H9 (cell line): ENCODE data around the gene TNFAIP6. TPM values are rescaled to one million over a fixed set of nuclear protein-coding genes. Genes with fewer than 3 reads are reported as not detected.

Experiments
- DNase-seq: peaks from one replicate; pipeline ENCODE4 v3.0.0-alpha.2; 2017
- H2AFZ ChIP-seq: one replicate; pipeline ENCODE4 v1.6.1; 2013; ENCODE audit warnings: mild to moderate bottlenecking, low read length, control low read depth, moderate library complexity
- H2AK5ac ChIP-seq: 2 replicates; pipeline ENCODE4 v1.6.1; 2013; ENCODE audit warnings: low read length, control low read depth, mixed read lengths; ENCODE audit not compliant: insufficient read length
- H2BK120ac ChIP-seq: one replicate; pipeline ENCODE4 v1.6.1; 2013; ENCODE audit warnings: low read depth, mild to moderate bottlenecking, low read length, control low read depth, inconsistent platforms; ENCODE audit not compliant: poor library complexity, severe bottlenecking
- H2BK12ac ChIP-seq: 2 replicates; pipeline ENCODE4 v1.6.1; 2013; ENCODE audit warnings: low read length, control low read depth, mixed read lengths, low read depth; ENCODE audit not compliant: insufficient read length
- H2BK15ac ChIP-seq: 2 replicates; pipeline ENCODE4 v1.6.1; 2013; ENCODE audit warnings: low read depth, low read length, control low read depth
- H2BK20ac ChIP-seq: one replicate; pipeline ENCODE4 v1.6.1; 2013; ENCODE audit warnings: low read depth, mild to moderate bottlenecking, low read length, control low read depth, inconsistent platforms; ENCODE audit not compliant: poor library complexity, severe bottlenecking
- H2BK5ac ChIP-seq: 2 replicates; pipeline ENCODE4 v1.6.1; 2013; ENCODE audit warnings: low read length, control low read depth, mixed read lengths; ENCODE audit not compliant: insufficient read length
- H3K14ac ChIP-seq: 2 replicates; pipeline ENCODE4 v1.6.1; 2013; ENCODE audit warnings: low read length, control low read depth; ENCODE audit not compliant: insufficient read depth
- H3K18ac ChIP-seq: 2 replicates; pipeline ENCODE4 v1.6.1; 2013; ENCODE audit warnings: low read depth, mild to moderate bottlenecking, mixed read lengths, low read length, control low read depth; ENCODE audit not compliant: insufficient read length
- H3K23ac ChIP-seq: 2 replicates; pipeline ENCODE4 v1.6.1; 2013; ENCODE audit warnings: low read length, control low read depth, mixed read lengths, low read depth; ENCODE audit not compliant: insufficient read length
- H3K23me2 ChIP-seq: 2 replicates; pipeline ENCODE4 v1.6.1; 2013; ENCODE audit warnings: low read depth, mild to moderate bottlenecking, mixed read lengths, low read length, control low read depth; ENCODE audit not compliant: insufficient read length, poor library complexity, severe bottlenecking
- H3K27ac ChIP-seq: 2 replicates; pipeline ENCODE4 v1.5.1; 2013; ENCODE audit warnings: low read length, control low read depth, mixed read lengths, low read depth; ENCODE audit not compliant: insufficient read length
- H3K27me3 ChIP-seq: 2 replicates; pipeline ENCODE4 v1.6.1; 2013; ENCODE audit warnings: low read length, control low read depth, inconsistent platforms; ENCODE audit not compliant: insufficient read depth
- H3K4ac ChIP-seq: 2 replicates; pipeline ENCODE4 v1.6.1; 2013; ENCODE audit warnings: low read depth, mild to moderate bottlenecking, control low read depth, inconsistent platforms, low read length, moderate library complexity
- H3K4me1 ChIP-seq: 2 replicates; pipeline ENCODE4 v1.6.1; 2013; ENCODE audit warnings: low read length, control low read depth, inconsistent platforms; ENCODE audit not compliant: insufficient read depth
- H3K4me2 ChIP-seq: 2 replicates; pipeline ENCODE4 v1.6.1; 2013; ENCODE audit warnings: low read length, control low read depth, mixed read lengths; ENCODE audit not compliant: insufficient read length, insufficient read depth
- H3K56ac ChIP-seq: 2 replicates; pipeline ENCODE4 v1.6.1; 2013; ENCODE audit warnings: low read depth, mild to moderate bottlenecking, mixed read lengths, low read length, control low read depth; ENCODE audit not compliant: insufficient read length
- H3K79me1 ChIP-seq: 2 replicates; pipeline ENCODE4 v1.6.1; 2013; ENCODE audit warnings: low read depth, mild to moderate bottlenecking, moderate library complexity, low read length, control low read depth, inconsistent platforms; ENCODE audit not compliant: insufficient read depth, poor library complexity, severe bottlenecking
- H3K79me2 ChIP-seq: 2 replicates; pipeline ENCODE4 v1.6.1; 2013; ENCODE audit warnings: low read length, control low read depth, inconsistent platforms; ENCODE audit not compliant: insufficient read depth
- H3K9ac ChIP-seq: 2 replicates; pipeline ENCODE4 v1.6.1; 2013; ENCODE audit warnings: low read length, control low read depth, mixed read lengths; ENCODE audit not compliant: insufficient read length; ENCODE audit errors: extremely low read depth
- H3K9me3 ChIP-seq: one replicate; pipeline ENCODE4 v1.6.1; 2013; ENCODE audit warnings: low read depth, low read length, inconsistent platforms; ENCODE audit not compliant: control insufficient read depth
- H3T11ph ChIP-seq: one replicate; pipeline ENCODE4 v1.6.1; 2013; ENCODE audit warnings: mild to moderate bottlenecking, low read length, control low read depth, inconsistent platforms
- H4K20me1 ChIP-seq: one replicate; pipeline ENCODE4 v1.6.1; 2013; ENCODE audit not compliant: control insufficient read depth, insufficient read length, insufficient read depth
- H4K5ac ChIP-seq: 2 replicates; pipeline ENCODE4 v1.6.1; 2013; ENCODE audit warnings: low read depth, mild to moderate bottlenecking, mixed read lengths, low read length, control low read depth; ENCODE audit not compliant: insufficient read length
- H4K8ac ChIP-seq: replicated peaks from 2 replicates; pipeline ENCODE4 v1.6.1; 2013; ENCODE audit warnings: low read length, control low read depth, mixed read lengths, low read depth; ENCODE audit not compliant: insufficient read length
- H4K91ac ChIP-seq: 2 replicates; pipeline ENCODE4 v1.6.1; 2013; ENCODE audit warnings: low read depth, mild to moderate bottlenecking, moderate library complexity, mixed read lengths, low read length, control low read depth; ENCODE audit not compliant: insufficient read length
- H3K27ac Mint-ChIP-seq, 3 experiments: 2 replicates in 2 of 3; 3 replicates in 1 of 3; pipeline ENCODE4 v1.8.0; 2020 to 2021; ENCODE audit warnings: mixed read lengths in 3 of 3, mild to moderate bottlenecking in 1 of 3, moderate library complexity in 1 of 3
- H3K27me3 Mint-ChIP-seq: 2 replicates; pipeline ENCODE4 v1.8.0; 2021; ENCODE audit warnings: low read depth, mild to moderate bottlenecking, moderate library complexity, mixed read lengths
- H3K36me3 Mint-ChIP-seq, 3 experiments: 2 replicates in 2 of 3; 3 replicates in 1 of 3; pipeline ENCODE4 v1.8.0; 2020 to 2021; ENCODE audit warnings: low read depth in 3 of 3, mixed read lengths in 3 of 3; ENCODE audit not compliant: insufficient read depth in 1 of 3
- H3K4me1 Mint-ChIP-seq, 2 experiments: 2 replicates each; pipeline ENCODE4 v1.8.0; 2020; ENCODE audit warnings: mixed read lengths in 2 of 2
- H3K4me3 Mint-ChIP-seq, 2 experiments: 2 replicates in 1 of 2; 3 replicates in 1 of 2; pipeline ENCODE4 v1.8.0; 2020 to 2021; ENCODE audit warnings: mild to moderate bottlenecking in 2 of 2, mixed read lengths in 2 of 2, moderate library complexity in 1 of 2
- H3K9me3 Mint-ChIP-seq, 2 experiments: 2 replicates in 1 of 2; 3 replicates in 1 of 2; pipeline ENCODE4 v1.8.0; 2020; ENCODE audit warnings: mild to moderate bottlenecking in 2 of 2, mixed read lengths in 2 of 2, moderate library complexity in 1 of 2
- WGBS: extraction: QIAGEN DNeasy Blood & Tissue Kit; methylation state at CpG from one replicate; pipeline ENCODE4 v1.1.7; 2013; ENCODE audit warnings: missing lambda C conversion rate, low lambda C conversion rate, mixed read lengths; ENCODE audit not compliant: insufficient read length; ENCODE audit errors: extremely low coverage; 5-methylcytosine and 5-hydroxymethylcytosine counted together
- total RNA-seq: library from RNA; stranded (reverse); gene quantifications from 2 replicates; pipeline ENCODE4 v1.2.1, GENCODE V29; 2021
- TF ChIP-seq, protein P1 (sequence below): fragments of 200-600 bp; sonication (generic); conservative IDR thresholded peaks from 3 replicates; pipeline ENCODE4 v1.8.0; 2021; ENCODE audit warnings: antibody characterized with exemption, mild to moderate bottlenecking

The TNFAIP6 gene
- total RNA-seq, 1 experiment from 2014 or later, result 1.2 TPM

DNA sequence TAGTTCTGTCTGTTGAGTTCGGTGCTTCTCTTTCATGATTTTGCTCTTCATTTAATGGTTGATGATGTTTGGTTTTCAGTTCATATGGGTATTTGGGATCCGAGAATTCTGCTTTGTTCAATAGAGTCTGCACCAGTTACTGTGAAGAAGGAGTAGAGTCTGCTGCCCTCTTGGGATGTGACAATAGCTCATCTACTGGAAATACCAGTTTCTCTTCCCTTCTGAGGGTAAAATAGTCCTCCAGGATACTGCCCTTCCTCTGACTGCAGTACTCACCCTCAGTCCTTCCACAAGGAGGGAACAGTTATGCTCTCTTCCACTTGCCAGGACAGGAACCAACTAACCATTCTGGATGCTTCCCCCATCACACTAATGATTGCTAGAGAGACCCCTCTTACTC, 12.5 kb upstream of the TNFAIP6 start:
- H3K27me3 ChIP-seq, result no peaks in the 10 kb centered on the region; the same call in 1 of the 2 replicates
- no peaks in the 10 kb centered on the region; the same call in none of the 2 replicates for H3K4me1 ChIP-seq
- H3K9ac ChIP-seq, result no peak overlapping the region
- no peak overlapping the region for H2AK5ac ChIP-seq
- no CpG with 5 or more reads among the region's 2 CpGs for WGBS
- H3K18ac ChIP-seq, result no peak overlapping the region
- no peak overlapping the region for H3K56ac ChIP-seq
- no peaks in the 10 kb centered on the region for H4K20me1 ChIP-seq
- DNase-seq, result no peak
- no peak overlapping the region for H2BK20ac ChIP-seq
- H3K14ac ChIP-seq, result no peak overlapping the region
- H3K23me2 ChIP-seq, result no peaks in the 10 kb centered on the region
- no peak overlapping the region for H2AFZ ChIP-seq
- no peak overlapping the region for H2BK15ac ChIP-seq
- H2BK12ac ChIP-seq, result no peak overlapping the region
- H4K91ac ChIP-seq, result no peak overlapping the region
- no peak overlapping the region for H3K4ac ChIP-seq
- H3K9me3 ChIP-seq, result no peaks in the 10 kb centered on the region
- Mint-ChIP-seq H3K27ac (no peak overlapping the region), H3K9me3 (peaks cover 13 to 14% of the 10 kb centered on the region in 2 experiments), H3K36me3 (peaks cover 7 to 14% (median 12%) of the 10 kb centered on the region in 3 experiments), H3K27me3 (no peaks in the 10 kb centered on the region), H3K4me3 (no peak overlapping the region), H3K4me1 (peaks cover 9 to 13% of the 10 kb centered on the region in 2 experiments)
- TF ChIP-seq, protein P1, sequence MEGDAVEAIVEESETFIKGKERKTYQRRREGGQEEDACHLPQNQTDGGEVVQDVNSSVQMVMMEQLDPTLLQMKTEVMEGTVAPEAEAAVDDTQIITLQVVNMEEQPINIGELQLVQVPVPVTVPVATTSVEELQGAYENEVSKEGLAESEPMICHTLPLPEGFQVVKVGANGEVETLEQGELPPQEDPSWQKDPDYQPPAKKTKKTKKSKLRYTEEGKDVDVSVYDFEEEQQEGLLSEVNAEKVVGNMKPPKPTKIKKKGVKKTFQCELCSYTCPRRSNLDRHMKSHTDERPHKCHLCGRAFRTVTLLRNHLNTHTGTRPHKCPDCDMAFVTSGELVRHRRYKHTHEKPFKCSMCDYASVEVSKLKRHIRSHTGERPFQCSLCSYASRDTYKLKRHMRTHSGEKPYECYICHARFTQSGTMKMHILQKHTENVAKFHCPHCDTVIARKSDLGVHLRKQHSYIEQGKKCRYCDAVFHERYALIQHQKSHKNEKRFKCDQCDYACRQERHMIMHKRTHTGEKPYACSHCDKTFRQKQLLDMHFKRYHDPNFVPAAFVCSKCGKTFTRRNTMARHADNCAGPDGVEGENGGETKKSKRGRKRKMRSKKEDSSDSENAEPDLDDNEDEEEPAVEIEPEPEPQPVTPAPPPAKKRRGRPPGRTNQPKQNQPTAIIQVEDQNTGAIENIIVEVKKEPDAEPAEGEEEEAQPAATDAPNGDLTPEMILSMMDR, result no peak
- no peaks in the 10 kb centered on the region for H3K79me1 ChIP-seq
- H3K4me2 ChIP-seq, result no peak overlapping the region
- H2BK120ac ChIP-seq, result no peak overlapping the region
- H3T11ph ChIP-seq, result no peak overlapping the region
- no peak overlapping the region for H3K23ac ChIP-seq
- H3K79me2 ChIP-seq, result no peaks in the 10 kb centered on the region
- no peak overlapping the region for H4K8ac ChIP-seq
- H4K5ac ChIP-seq, result no peak overlapping the region
- H3K27ac ChIP-seq, result no peak overlapping the region
- H2BK5ac ChIP-seq, result no peak overlapping the region
